ENCODE measurements around the gene NKX3-2. TPM values are rescaled to one million over a fixed set of nuclear protein-coding genes. Genes with fewer than 3 reads are reported as not detected.

Gene NKX3-2
- total and polyA plus RNA-seq, 9 of the 15 experiments (the other 6 are each of a cell fraction or from before 2014, with no cell fraction given) = 0.03 to 0.81 (median 0.27) TPM; not detected in 1

DNA sequence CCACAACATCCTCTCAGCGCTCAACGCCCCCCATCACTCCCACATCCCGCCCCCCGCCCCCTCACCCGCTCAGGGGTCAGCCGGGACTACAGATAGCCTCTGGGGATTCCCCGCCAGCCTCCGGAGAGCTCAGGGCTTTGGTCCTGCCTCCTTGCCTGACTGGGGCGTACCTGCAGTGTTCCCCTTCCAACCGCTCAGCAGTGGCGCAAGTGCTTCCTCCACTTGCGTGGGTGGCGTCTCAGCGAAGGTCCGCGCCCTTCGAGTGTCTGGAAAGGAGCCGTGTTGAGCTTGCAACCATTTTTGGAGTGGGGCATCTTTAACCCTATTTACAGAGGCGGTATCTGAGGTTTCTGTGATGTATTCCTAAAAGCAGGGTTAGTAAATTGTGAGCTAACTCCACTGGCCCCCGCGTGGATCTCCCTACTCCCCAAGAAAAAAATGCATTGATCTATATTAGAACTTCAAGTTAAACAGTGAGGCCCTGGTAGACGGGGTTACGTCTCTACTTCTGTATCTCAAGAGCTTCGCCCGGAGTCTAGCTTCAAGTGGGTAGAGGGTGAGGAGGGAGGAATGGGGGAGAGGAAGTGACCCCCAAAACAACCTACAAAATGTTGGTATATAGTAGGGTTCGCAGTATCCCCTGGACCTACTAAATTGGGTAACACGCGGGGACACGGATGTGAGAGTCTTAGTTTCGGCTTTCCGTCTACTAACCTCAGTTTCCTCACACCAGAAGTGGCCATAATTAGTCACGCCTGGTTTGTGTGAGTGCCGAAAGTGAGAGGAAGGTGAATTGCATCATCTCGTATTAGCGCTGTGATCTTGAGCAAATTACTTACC, 16.1 kb downstream of the NKX3-2 start (continued):
- TF ChIP-seq, protein P1, sequence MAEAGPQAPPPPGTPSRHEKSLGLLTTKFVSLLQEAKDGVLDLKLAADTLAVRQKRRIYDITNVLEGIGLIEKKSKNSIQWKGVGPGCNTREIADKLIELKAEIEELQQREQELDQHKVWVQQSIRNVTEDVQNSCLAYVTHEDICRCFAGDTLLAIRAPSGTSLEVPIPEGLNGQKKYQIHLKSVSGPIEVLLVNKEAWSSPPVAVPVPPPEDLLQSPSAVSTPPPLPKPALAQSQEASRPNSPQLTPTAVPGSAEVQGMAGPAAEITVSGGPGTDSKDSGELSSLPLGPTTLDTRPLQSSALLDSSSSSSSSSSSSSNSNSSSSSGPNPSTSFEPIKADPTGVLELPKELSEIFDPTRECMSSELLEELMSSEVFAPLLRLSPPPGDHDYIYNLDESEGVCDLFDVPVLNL (CRISPR knock-in tag; IDR thresholded peaks at IDR 0.05; ENCODE audit: low read depth) = no peak
- TF ChIP-seq FOXK1 (CRISPR knock-in tag; IDR thresholded peaks at IDR 0.05; ENCODE audit: borderline replicate concordance) (no peak), ZBED1 (IDR thresholded peaks at IDR 0.05) (no peak), DIDO1 (tag; IDR thresholded peaks at IDR 0.05; ENCODE audit: low read depth) (no peak), NFE2L1 (tag; IDR thresholded peaks at IDR 0.05; ENCODE audit: borderline replicate concordance, low read depth) (no peak), ZNF699 (CRISPR knock-in tag; IDR thresholded peaks at IDR 0.05; ENCODE audit: insufficient replicate concordance) (no peak)

DNA sequence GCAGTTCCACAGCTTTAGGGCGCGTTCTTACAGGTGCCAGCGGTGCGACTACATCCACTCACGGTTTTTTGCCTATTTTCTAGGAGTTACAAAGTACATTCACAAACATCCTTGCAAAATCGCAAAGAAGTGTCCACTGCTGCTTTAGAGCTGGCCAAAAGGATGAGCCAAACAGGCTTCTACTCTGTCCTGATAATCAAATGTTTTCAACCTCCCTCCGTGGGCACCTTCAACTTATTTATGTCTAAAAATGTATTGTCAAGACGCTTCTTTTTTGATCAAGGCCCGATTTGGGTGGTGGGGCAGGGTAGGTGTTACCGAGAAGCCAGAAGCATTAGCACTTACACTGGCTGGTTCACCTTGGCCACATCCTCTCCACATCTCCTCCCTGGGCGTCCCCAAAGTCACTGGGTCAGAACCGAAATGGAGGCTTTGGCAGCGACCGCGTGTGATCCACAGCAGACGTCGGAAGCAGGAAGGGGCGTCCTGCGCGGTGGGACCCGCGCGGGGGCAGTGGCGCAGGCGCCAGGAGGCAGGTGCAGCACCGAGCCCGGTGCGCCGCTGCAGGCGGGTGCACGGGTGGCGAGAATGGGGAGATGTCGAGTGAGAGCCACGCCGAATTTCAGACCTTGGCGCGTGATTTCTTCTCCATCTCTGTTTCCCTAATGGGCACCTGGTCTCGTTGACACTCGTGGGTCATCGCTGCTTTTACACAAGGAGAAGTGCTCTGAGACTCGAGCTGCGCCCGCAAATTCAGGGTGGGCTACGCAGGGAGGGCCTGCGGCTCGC, 16.9 kb downstream of the NKX3-2 start:
- no peak overlapping the region for H2AFZ ChIP-seq (ENCODE audit: low read depth, low read length)
- no peak overlapping the region for H3K9ac ChIP-seq (ENCODE audit: insufficient read depth in 1 of 2, low read depth in 2 of 2, low read length in 2 of 2)
- H3K27me3 ChIP-seq (ENCODE audit: control insufficient read depth in 2 of 2, insufficient read depth in 2 of 2, low read length in 2 of 2) = peaks cover 4 to 42% of the 10 kb centered on the region in 2 experiments; a peak in 4 of 5 replicates
- H3K4me1 ChIP-seq (replicated peaks in 1 of 2; ENCODE audit: control insufficient read depth in 2 of 2, insufficient read depth in 2 of 2, low read length in 2 of 2) = peaks cover 14 to 25% of the 10 kb centered on the region in 2 experiments; a peak in 4 of 5 replicates
- DNase-seq (ENCODE audit: extremely low read depth in 1 of 4, low spot score in 3 of 4) = peak in 1 of 4 experiments; percentile 4
- no peak overlapping the region for H3K27ac ChIP-seq (ENCODE audit: extremely low read depth, low read depth, low read length)
- intact Hi-C loops (cut with micrococcal nuclease) = no loop called here
- no peak for ATAC-seq
- H3K79me2 ChIP-seq (ENCODE audit: control insufficient read depth, insufficient read depth, low read length) = no peaks in the 10 kb centered on the region
- CTCF ChIA-PET (ENCODE audit: low intra/inter-chr PET ratio) = no interaction called here
- no peak overlapping the region for H3K4me2 ChIP-seq (ENCODE audit: insufficient read depth, low read length)
- no TSS peak for BruUV-seq (replicated peaks)
- no peaks in the 10 kb centered on the region for H4K20me1 ChIP-seq (replicated peaks; ENCODE audit: control insufficient read depth, insufficient read depth, low read length)
- POLR2A ChIA-PET = no interaction called here
- FAIRE-seq = no peak
- no peaks in the 10 kb centered on the region for H3K9me3 ChIP-seq (replicated peaks; ENCODE audit: control insufficient read depth, insufficient read depth, low read depth, low read length)
- H3K9me1 ChIP-seq (ENCODE audit: control insufficient read depth, insufficient read depth, low read length) = no peaks in the 10 kb centered on the region
- no peaks in the 10 kb centered on the region for H3K36me3 ChIP-seq (ENCODE audit: control insufficient read depth, insufficient read depth, low read length)
- H3K4me3 ChIP-seq = no peak overlapping the region
- in situ Hi-C loops (cut with MboI) = no loop called here
- 50% methylated on average over 28 of the region's 46 CpGs for WGBS (ENCODE audit: insufficient coverage, low coverage, missing lambda C conversion rate)
- no peak for TF ChIP-seq CREBBP (IDR thresholded peaks at IDR 0.05; ENCODE audit: low read depth, low read length)
- no peak for TF ChIP-seq SAFB2 (IDR thresholded peaks at IDR 0.05; ENCODE audit: borderline replicate concordance, low read depth, low read length, severe bottlenecking)
- no peak for TF ChIP-seq HDAC3 (IDR thresholded peaks at IDR 0.05; ENCODE audit: borderline replicate concordance, partially characterized antibody)
- TF ChIP-seq ZKSCAN1 (IDR thresholded peaks at IDR 0.05; ENCODE audit: low read depth, low read length) = no peak
- no peak for TF ChIP-seq SMARCA5 (IDR thresholded peaks at IDR 0.05)
- TF ChIP-seq, protein P2, sequence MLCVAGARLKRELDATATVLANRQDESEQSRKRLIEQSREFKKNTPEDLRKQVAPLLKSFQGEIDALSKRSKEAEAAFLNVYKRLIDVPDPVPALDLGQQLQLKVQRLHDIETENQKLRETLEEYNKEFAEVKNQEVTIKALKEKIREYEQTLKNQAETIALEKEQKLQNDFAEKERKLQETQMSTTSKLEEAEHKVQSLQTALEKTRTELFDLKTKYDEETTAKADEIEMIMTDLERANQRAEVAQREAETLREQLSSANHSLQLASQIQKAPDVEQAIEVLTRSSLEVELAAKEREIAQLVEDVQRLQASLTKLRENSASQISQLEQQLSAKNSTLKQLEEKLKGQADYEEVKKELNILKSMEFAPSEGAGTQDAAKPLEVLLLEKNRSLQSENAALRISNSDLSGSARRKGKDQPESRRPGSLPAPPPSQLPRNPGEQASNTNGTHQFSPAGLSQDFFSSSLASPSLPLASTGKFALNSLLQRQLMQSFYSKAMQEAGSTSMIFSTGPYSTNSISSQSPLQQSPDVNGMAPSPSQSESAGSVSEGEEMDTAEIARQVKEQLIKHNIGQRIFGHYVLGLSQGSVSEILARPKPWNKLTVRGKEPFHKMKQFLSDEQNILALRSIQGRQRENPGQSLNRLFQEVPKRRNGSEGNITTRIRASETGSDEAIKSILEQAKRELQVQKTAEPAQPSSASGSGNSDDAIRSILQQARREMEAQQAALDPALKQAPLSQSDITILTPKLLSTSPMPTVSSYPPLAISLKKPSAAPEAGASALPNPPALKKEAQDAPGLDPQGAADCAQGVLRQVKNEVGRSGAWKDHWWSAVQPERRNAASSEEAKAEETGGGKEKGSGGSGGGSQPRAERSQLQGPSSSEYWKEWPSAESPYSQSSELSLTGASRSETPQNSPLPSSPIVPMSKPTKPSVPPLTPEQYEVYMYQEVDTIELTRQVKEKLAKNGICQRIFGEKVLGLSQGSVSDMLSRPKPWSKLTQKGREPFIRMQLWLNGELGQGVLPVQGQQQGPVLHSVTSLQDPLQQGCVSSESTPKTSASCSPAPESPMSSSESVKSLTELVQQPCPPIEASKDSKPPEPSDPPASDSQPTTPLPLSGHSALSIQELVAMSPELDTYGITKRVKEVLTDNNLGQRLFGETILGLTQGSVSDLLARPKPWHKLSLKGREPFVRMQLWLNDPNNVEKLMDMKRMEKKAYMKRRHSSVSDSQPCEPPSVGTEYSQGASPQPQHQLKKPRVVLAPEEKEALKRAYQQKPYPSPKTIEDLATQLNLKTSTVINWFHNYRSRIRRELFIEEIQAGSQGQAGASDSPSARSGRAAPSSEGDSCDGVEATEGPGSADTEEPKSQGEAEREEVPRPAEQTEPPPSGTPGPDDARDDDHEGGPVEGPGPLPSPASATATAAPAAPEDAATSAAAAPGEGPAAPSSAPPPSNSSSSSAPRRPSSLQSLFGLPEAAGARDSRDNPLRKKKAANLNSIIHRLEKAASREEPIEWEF (CRISPR knock-in tag; IDR thresholded peaks at IDR 0.05) = no peak
